GM12872 (cell line): Measurements from ENCODE around the gene ADCY10.

Experiments used
- CTCF ChIP-seq: IDR thresholded peaks from 3 replicates; pipeline ENCODE4 v1.5.1; 2011; ENCODE audit warnings: low read depth, mild to moderate bottlenecking, low read length, moderate library complexity; ENCODE audit not compliant: insufficient read depth

ADCY10 gene

GRCh38 chr1:167841530-167841929 is 72.4 kb downstream of the ADCY10 start:
- no peak for TF ChIP-seq CTCF

DNA sequence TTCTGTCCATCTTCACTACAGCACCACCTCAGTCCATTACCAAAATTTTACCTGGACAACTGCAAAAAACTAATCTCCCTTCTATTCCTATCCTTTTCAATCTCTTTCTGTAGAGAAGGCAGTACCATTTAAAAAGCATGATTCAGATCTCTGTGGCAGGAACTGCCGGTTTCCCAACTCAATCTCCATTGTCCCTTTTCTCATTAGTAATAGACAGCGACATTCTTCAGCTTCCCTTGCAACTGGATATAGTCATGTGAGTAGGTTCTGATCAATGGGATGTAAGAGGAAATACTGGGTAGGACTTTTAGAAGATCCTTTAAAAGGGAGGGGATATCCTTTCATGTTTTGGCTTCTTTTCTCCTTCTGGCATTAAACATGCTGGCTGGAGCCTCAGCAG is 74.9 kb downstream of the ADCY10 start:
- TF ChIP-seq CTCF = no peak

- TF ChIP-seq CTCF = no peak
Measured at GRCh38 chr1:167837326-167837725, 76.6 kb downstream of the ADCY10 start.

- no peak for TF ChIP-seq CTCF
Measured at GRCh38 chr1:167836197-167836596, 77.7 kb downstream of the ADCY10 start.

GRCh38 chr1:167833904-167834303 is 80.0 kb downstream of the ADCY10 start:
- TF ChIP-seq CTCF = no peak

DNA sequence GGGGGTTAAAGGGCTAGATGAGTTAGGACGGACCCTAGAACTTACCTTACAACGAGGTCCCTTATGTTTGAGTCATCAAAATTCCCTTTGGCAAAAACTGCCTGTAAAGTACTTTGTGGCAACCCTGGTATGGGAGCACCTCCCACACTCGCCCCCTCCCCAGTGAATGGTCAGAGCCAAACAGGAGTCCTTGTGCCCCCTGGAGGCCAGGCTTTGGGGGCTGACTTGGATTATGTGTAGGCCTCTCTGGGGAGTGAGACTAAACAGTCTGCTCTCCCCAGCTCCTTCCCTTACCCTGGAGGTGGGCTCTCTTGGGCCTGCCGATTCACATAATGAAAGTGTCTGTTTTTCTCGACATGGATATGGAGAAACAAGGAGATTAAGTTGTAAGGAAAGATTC is 81.2 kb downstream of the ADCY10 start:
- no peak for TF ChIP-seq CTCF

- no peak for TF ChIP-seq CTCF
Measured at GRCh38 chr1:167829868-167830267, 84.1 kb downstream of the ADCY10 start.

- TF ChIP-seq CTCF = no peak
Measured at GRCh38 chr1:167826127-167826526, 87.8 kb downstream of the ADCY10 start.
